ENCODE results near the gene ATP10A. TPM values are rescaled to one million over a fixed set of nuclear protein-coding genes. Genes with fewer than 3 reads are reported as not detected.

Gene ATP10A
- total and polyA plus RNA-seq, 2 of the 8 experiments (the other 6 are each of a cell fraction or from before 2014, with no cell fraction given) = 2.0 to 2.8 TPM

GRCh38 chr15:25728816-25729215 lies 134.3 kb downstream of the ATP10A start:
- WGBS, 2 experiments (ENCODE audit: extremely low coverage in 1 of 2, insufficient coverage in 1 of 2, insufficient read length in 1 of 2, insufficient replicate concordance in 2 of 2, low coverage in 1 of 2, low lambda C conversion rate in 2 of 2, missing lambda C conversion rate in 1 of 2) = 85% methylated on average over 15 of the region's 15 CpGs; no CpG with 5 or more reads in 1 of the 2 experiments
- H4K20me1 ChIP-seq (replicated peaks in 1 of 2; ENCODE audit: control insufficient read depth in 1 of 2, insufficient read depth in 2 of 2, low read length in 2 of 2) = no peaks in the 10 kb centered on the region
- H2BK20ac ChIP-seq (ENCODE audit: low read length) = no peak overlapping the region
- DNase-seq (ENCODE audit: low read depth in 1 of 2, low spot score in 2 of 2) (no peak), FAIRE-seq (no peak)
- no peak overlapping the region for H3K23ac ChIP-seq (ENCODE audit: insufficient read length)
- no peaks in the 10 kb centered on the region for H3K4me1 ChIP-seq (replicated peaks in 1 of 4; ENCODE audit: control insufficient read depth in 3 of 4, insufficient read depth in 4 of 4, low read length in 3 of 4)
- H4K8ac ChIP-seq (ENCODE audit: extremely low read depth, insufficient read depth, low read length) = no peak overlapping the region
- H3K79me1 ChIP-seq (ENCODE audit: low read depth, low read length) = no peaks in the 10 kb centered on the region
- H3K18ac ChIP-seq (ENCODE audit: extremely low read depth, low read length) = no peak overlapping the region
- no peak overlapping the region for H3K56ac ChIP-seq (replicated peaks; ENCODE audit: insufficient read length, low read depth, low read length)
- H4K91ac ChIP-seq (replicated peaks; ENCODE audit: insufficient read length, low read length) = no peak overlapping the region
- no peak overlapping the region for H3K4ac ChIP-seq (replicated peaks; ENCODE audit: insufficient read length, low read depth, low read length)
- H3K4me3 ChIP-seq (ENCODE audit: extremely low read depth in 1 of 4, insufficient read depth in 2 of 4, low read depth in 3 of 4, low read length in 4 of 4) = no peak overlapping the region
- no peak overlapping the region for H3K4me2 ChIP-seq (ENCODE audit: insufficient read depth in 1 of 2, low read depth in 2 of 2, low read length in 2 of 2)
- no peaks in the 10 kb centered on the region for H3K79me2 ChIP-seq (ENCODE audit: control insufficient read depth in 1 of 2, insufficient read depth in 2 of 2, low read length in 2 of 2)
- ChIA-PET CTCF (ENCODE audit: partially characterized antibody) (interaction anchor here (0.8 to 1.5 kb wide), 2 partner anchors 16 to 40 kb away, joined by 3 to 4 read pairs; no protein-coding TSS in a partner anchor), POLR2A (ENCODE audit: partially characterized antibody) (no interaction called here)
- no peak overlapping the region for H2AFZ ChIP-seq (ENCODE audit: low read length)
- no peaks in the 10 kb centered on the region for H3K23me2 ChIP-seq (ENCODE audit: low read depth, low read length)
- no peak overlapping the region for H2BK15ac ChIP-seq (ENCODE audit: low read length)
- H2BK5ac ChIP-seq (ENCODE audit: low read depth, low read length) = no peak overlapping the region
- no peak overlapping the region for H4K5ac ChIP-seq (ENCODE audit: insufficient read length, low read depth, low read length)
- no peak overlapping the region for H2BK12ac ChIP-seq (ENCODE audit: low read depth, low read length)
- no peak overlapping the region for H3K27ac ChIP-seq (ENCODE audit: low read depth, low read length)
- no peaks in the 10 kb centered on the region; a peak in 1 of 4 replicates for H3K9me3 ChIP-seq (ENCODE audit: insufficient read depth in 2 of 2, low read depth in 1 of 2, low read length in 1 of 2)
- no peak overlapping the region for H3K9ac ChIP-seq (replicated peaks in 1 of 4; ENCODE audit: extremely low read depth in 1 of 4, low read depth in 3 of 4, low read length in 3 of 4)
- H3K36me3 ChIP-seq (ENCODE audit: control insufficient read depth in 2 of 4, insufficient read depth in 4 of 4, low read length in 3 of 4) = no peaks in the 10 kb centered on the region
- no peaks in the 10 kb centered on the region for H3K27me3 ChIP-seq (replicated peaks in 1 of 4; ENCODE audit: control insufficient read depth in 3 of 4, extremely low read depth in 1 of 4, insufficient read depth in 3 of 4, low read length in 3 of 4)
- no peak overlapping the region for H2BK120ac ChIP-seq (replicated peaks; ENCODE audit: low read depth, low read length)
- no peak overlapping the region for H2AK5ac ChIP-seq (ENCODE audit: low read depth, low read length)
- no peak overlapping the region for H3K14ac ChIP-seq (ENCODE audit: insufficient read length)
- TF ChIP-seq CBX8 (IDR thresholded peaks at IDR 0.05; ENCODE audit: borderline replicate concordance, low read depth, low read length) (no peak), CBX5 (IDR thresholded peaks at IDR 0.05; ENCODE audit: low read depth, low read length) (no peak), MAFK (IDR thresholded peaks at IDR 0.05; ENCODE audit: low read depth, low read length) (no peak), SIRT6 (IDR thresholded peaks at IDR 0.05; ENCODE audit: low read length) (no peak), ATF3 (IDR thresholded peaks at IDR 0.05; ENCODE audit: insufficient read depth, low read depth, low read length) (no peak), GTF2F1 (IDR thresholded peaks at IDR 0.05; ENCODE audit: borderline replicate concordance, low read depth, low read length) (no peak), YY1 (IDR thresholded peaks at IDR 0.05; ENCODE audit: low read depth, low read length) (no peak), TCF12 (IDR thresholded peaks at IDR 0.05; ENCODE audit: low read depth, low read length) (no peak), BRCA1 (IDR thresholded peaks at IDR 0.05; ENCODE audit: low read depth, low read length) (no peak), BCL11A (IDR thresholded peaks at IDR 0.05; ENCODE audit: low read depth in 2 of 2, low read length in 2 of 2) (no peak), CTBP2 (IDR thresholded peaks at IDR 0.05; ENCODE audit: borderline replicate concordance, insufficient read depth, insufficient read length, low read length) (no peak), ATF2 (IDR thresholded peaks at IDR 0.05; ENCODE audit: low read length) (no peak), POLR2AphosphoS5 (IDR thresholded peaks at IDR 0.05; ENCODE audit: low read depth, low read length) (no peak)

Data from H1 (cell line).